Endodermal cell (in vitro differentiated cells): Measurements from ENCODE around the gene RTN1. TPM values are rescaled to one million over a fixed set of nuclear protein-coding genes. Genes with fewer than 3 reads are reported as not detected.

Source experiments
- DNase-seq: peaks from one replicate; pipeline ENCODE4 v3.0.0-alpha.2; 2017
- H3K27ac ChIP-seq: 2 replicates; pipeline ENCODE4 v1.5.1; 2013; ENCODE audit warnings: mild to moderate bottlenecking, low read depth, low read length, moderate library complexity
- H3K27me3 ChIP-seq: 2 replicates; pipeline ENCODE4 v1.6.1; 2013; ENCODE audit warnings: mild to moderate bottlenecking, low read length, moderate library complexity; ENCODE audit not compliant: insufficient read depth, control insufficient read depth, poor library complexity, severe bottlenecking
- H3K36me3 ChIP-seq: 2 replicates; pipeline ENCODE4 v1.7.0; 2013; ENCODE audit warnings: mild to moderate bottlenecking, low read length, moderate library complexity; ENCODE audit not compliant: control insufficient read depth, insufficient read depth
- H3K4me1 ChIP-seq: one replicate; pipeline ENCODE4 v1.7.0; 2013; ENCODE audit warnings: low read length; ENCODE audit not compliant: control insufficient read depth, insufficient read depth
- H3K4me3 ChIP-seq: 2 replicates; pipeline ENCODE4 v1.5.1; 2013; ENCODE audit warnings: mild to moderate bottlenecking, low read length, moderate library complexity
- H3K9ac ChIP-seq: 2 replicates; pipeline ENCODE4 v1.6.1; 2013; ENCODE audit warnings: mild to moderate bottlenecking, low read length, moderate library complexity; ENCODE audit not compliant: poor library complexity, severe bottlenecking; ENCODE audit errors: extremely low read depth
- H3K9me3 ChIP-seq: 2 replicates; pipeline ENCODE4 v1.6.1; 2013; ENCODE audit warnings: mild to moderate bottlenecking, low read length, moderate library complexity; ENCODE audit not compliant: control insufficient read depth
- H3K27ac Mint-ChIP-seq: 2 replicates; pipeline ENCODE4 v1.8.0; 2020; ENCODE audit warnings: mixed read lengths
- H3K27me3 Mint-ChIP-seq: 2 replicates; pipeline ENCODE4 v1.8.0; 2021; ENCODE audit warnings: mild to moderate bottlenecking, mixed read lengths; ENCODE audit not compliant: insufficient read depth
- H3K36me3 Mint-ChIP-seq: 2 replicates; pipeline ENCODE4 v1.8.0; 2020; ENCODE audit warnings: low read depth, mixed read lengths
- H3K4me1 Mint-ChIP-seq: 2 replicates; pipeline ENCODE4 v1.8.0; 2020; ENCODE audit warnings: mixed read lengths
- H3K4me3 Mint-ChIP-seq: 2 replicates; pipeline ENCODE4 v1.8.0; 2020; ENCODE audit warnings: mild to moderate bottlenecking, moderate library complexity, mixed read lengths
- H3K9me3 Mint-ChIP-seq: 2 replicates; pipeline ENCODE4 v1.8.0; 2020; ENCODE audit warnings: mild to moderate bottlenecking, mixed read lengths
- CTCF ChIP-seq: fragments of 200-600 bp; sonication (generic); conservative IDR thresholded peaks from 2 replicates; pipeline ENCODE4 v1.5.0; 2021; ENCODE audit warnings: antibody characterized with exemption, mild to moderate bottlenecking
- WGBS, 2 experiments: methylation state at CpG; one replicate each; pipeline versions ENCODE4 v1.1.5 to v1.1.7; 2013; ENCODE audit warnings: missing lambda C conversion rate in 2 of 2, mixed read lengths in 1 of 2; ENCODE audit not compliant: insufficient coverage in 1 of 2, insufficient read length in 1 of 2; 5-methylcytosine and 5-hydroxymethylcytosine counted together
- total RNA-seq, 2 donors: library from RNA; stranded (reverse); fragmentation: NEBNext Ultra II Directional in 1 of 2; extraction: Animal tissue kit (Norgen Biotek cat#: 25700) in 1 of 2; gene quantifications; 2 replicates in 1 of 2; 3 replicates in 1 of 2; pipeline ENCODE4 v1.2.1, GENCODE V29; 2021

RTN1 gene
- total RNA-seq, 2 donors from 2014 or later, result 5.5 to 5.9 TPM

- Histone ChIP-seq H3K27me3 (no peaks in the 10 kb centered on the region), H3K36me3 (no peaks in the 10 kb centered on the region), H3K9ac (no peak overlapping the region), H3K4me1 (no peaks in the 10 kb centered on the region), H3K4me3 (no peak overlapping the region), H3K27ac (no peak overlapping the region), H3K9me3 (peaks cover 7% of the 10 kb centered on the region)
- WGBS, 2 experiments, result no CpG with 5 or more reads among the region's 1 CpG
- H3K4me3 Mint-ChIP-seq, result no peak overlapping the region
- no peaks in the 10 kb centered on the region for H3K36me3 Mint-ChIP-seq
- no peak for TF ChIP-seq CTCF
- no peak for DNase-seq
- no peak overlapping the region for H3K27ac Mint-ChIP-seq
- H3K27me3 Mint-ChIP-seq, result no peaks in the 10 kb centered on the region
- H3K9me3 Mint-ChIP-seq, result no peaks in the 10 kb centered on the region
- H3K4me1 Mint-ChIP-seq, result no peaks in the 10 kb centered on the region
Observed at GRCh38 chr14:59675394-59675793, 195.2 kb downstream of the RTN1 start.

GRCh38 chr14:59664741-59665140 lies 205.8 kb downstream of the RTN1 start:
- H3K36me3 Mint-ChIP-seq, result no peaks in the 10 kb centered on the region

GRCh38 chr14:59657769-59658168 lies 212.8 kb downstream of the RTN1 start:
- no peaks in the 10 kb centered on the region for H3K4me1 Mint-ChIP-seq
- H3K9ac ChIP-seq, result no peak overlapping the region
- H3K4me1 ChIP-seq, result no peaks in the 10 kb centered on the region
- peaks cover under 1% of the 10 kb centered on the region for H3K27me3 Mint-ChIP-seq
- H3K9me3 ChIP-seq, result no peaks in the 10 kb centered on the region
- no peak overlapping the region for H3K4me3 Mint-ChIP-seq
- no peaks in the 10 kb centered on the region for H3K36me3 ChIP-seq
- no peaks in the 10 kb centered on the region for H3K27me3 ChIP-seq
- TF ChIP-seq CTCF, result no peak
- no peak overlapping the region for H3K27ac Mint-ChIP-seq
- DNase-seq, result peak; percentile 48
- peaks cover 24% of the 10 kb centered on the region for H3K9me3 Mint-ChIP-seq
- no peak overlapping the region for H3K27ac ChIP-seq
- WGBS, 2 experiments, result 83 to 92% methylated on average over 3 to 7 of the region's 7 CpGs
- no peak overlapping the region for H3K4me3 ChIP-seq
- no peaks in the 10 kb centered on the region for H3K36me3 Mint-ChIP-seq

More at GRCh38 chr14:59664741-59665140, 205.8 kb downstream of the RTN1 start:
- Histone ChIP-seq H3K36me3 (no peaks in the 10 kb centered on the region), H3K9me3 (no peaks in the 10 kb centered on the region), H3K4me1 (no peaks in the 10 kb centered on the region), H3K27me3 (no peaks in the 10 kb centered on the region), H3K9ac (no peak overlapping the region), H3K4me3 (no peak overlapping the region), H3K27ac (no peak overlapping the region)
- no peak for DNase-seq
- TF ChIP-seq CTCF, result no peak
- Mint-ChIP-seq H3K4me3 (no peak overlapping the region), H3K4me1 (no peaks in the 10 kb centered on the region), H3K27me3 (peaks cover 4% of the 10 kb centered on the region), H3K9me3 (peaks cover 22% of the 10 kb centered on the region), H3K27ac (no peak overlapping the region)
- WGBS, 2 experiments, result 96% methylated on average over 2 of the region's 2 CpGs; no CpG with 5 or more reads in 1 of the 2 experiments
